Measurements from ENCODE around the gene UBE2O. TPM values are rescaled to one million over a fixed set of nuclear protein-coding genes. Genes with fewer than 3 reads are reported as not detected.

Gene UBE2O
- total RNA-seq, 3 donors from 2014 or later: 16.2 to 25.0 (median 19.0) TPM

DNA sequence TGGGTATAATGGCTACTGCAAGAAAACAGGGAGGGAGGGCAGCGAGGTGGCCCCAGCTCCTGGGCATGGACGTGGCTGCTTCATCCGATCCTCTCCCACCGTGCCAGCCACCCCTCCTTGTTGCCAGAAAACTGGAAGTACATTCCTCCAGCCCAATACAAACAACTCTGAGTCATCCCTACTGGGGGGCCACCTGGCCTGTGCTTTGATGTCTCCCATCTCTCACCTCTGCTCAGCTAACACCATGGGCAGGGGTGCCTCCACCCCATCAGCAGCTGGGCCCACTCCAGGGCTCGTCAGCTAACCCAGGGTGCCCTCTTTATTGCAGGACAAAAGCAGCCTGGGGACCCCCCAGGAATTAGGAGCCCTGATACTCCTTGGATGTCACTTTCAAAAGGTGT, 46.3 kb upstream of the UBE2O start:
- no peak for DNase-seq
- no peaks in the 10 kb centered on the region for H3K9me3 ChIP-seq
- TF ChIP-seq CTCF (IDR thresholded peaks at IDR 0.05): no peak
- intact Hi-C loops (cut with DNase I, micrococcal nuclease): no loop called here
- no peak overlapping the region for H3K4me3 ChIP-seq
- ATAC-seq: no peak
- no peaks in the 10 kb centered on the region for H3K36me3 ChIP-seq (ENCODE audit: low read depth)
- H3K4me1 ChIP-seq (ENCODE audit: low read depth): peaks cover 35% of the 10 kb centered on the region

DNA sequence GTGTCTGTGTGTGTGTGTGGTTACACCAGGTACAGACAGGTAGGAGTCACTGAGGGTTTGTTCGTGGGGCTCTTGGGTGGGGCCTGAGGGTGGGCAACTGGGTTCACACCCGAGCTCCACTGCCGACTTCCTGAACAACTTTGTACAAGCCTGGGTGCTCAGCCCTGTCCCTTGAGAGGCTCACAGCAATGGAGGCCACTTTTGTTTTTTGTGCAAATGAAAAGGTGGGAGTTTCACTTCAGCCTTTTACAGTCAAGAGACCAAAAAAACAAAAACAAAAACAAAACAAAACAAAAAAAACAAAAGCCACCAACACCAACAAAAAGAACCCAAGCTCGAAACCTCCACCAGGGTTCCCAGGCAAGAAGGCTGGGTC, 45.9 kb upstream of the UBE2O start:
- ATAC-seq: no peak
- H3K4me3 ChIP-seq: no peak overlapping the region
- no peak for TF ChIP-seq CTCF (IDR thresholded peaks at IDR 0.05)
- intact Hi-C loops (cut with DNase I, micrococcal nuclease): no loop called here
- no peak for DNase-seq
- H3K4me1 ChIP-seq (ENCODE audit: low read depth): peaks cover 36% of the 10 kb centered on the region
- no peaks in the 10 kb centered on the region for H3K36me3 ChIP-seq (ENCODE audit: low read depth)
- H3K9me3 ChIP-seq: no peaks in the 10 kb centered on the region

DNA sequence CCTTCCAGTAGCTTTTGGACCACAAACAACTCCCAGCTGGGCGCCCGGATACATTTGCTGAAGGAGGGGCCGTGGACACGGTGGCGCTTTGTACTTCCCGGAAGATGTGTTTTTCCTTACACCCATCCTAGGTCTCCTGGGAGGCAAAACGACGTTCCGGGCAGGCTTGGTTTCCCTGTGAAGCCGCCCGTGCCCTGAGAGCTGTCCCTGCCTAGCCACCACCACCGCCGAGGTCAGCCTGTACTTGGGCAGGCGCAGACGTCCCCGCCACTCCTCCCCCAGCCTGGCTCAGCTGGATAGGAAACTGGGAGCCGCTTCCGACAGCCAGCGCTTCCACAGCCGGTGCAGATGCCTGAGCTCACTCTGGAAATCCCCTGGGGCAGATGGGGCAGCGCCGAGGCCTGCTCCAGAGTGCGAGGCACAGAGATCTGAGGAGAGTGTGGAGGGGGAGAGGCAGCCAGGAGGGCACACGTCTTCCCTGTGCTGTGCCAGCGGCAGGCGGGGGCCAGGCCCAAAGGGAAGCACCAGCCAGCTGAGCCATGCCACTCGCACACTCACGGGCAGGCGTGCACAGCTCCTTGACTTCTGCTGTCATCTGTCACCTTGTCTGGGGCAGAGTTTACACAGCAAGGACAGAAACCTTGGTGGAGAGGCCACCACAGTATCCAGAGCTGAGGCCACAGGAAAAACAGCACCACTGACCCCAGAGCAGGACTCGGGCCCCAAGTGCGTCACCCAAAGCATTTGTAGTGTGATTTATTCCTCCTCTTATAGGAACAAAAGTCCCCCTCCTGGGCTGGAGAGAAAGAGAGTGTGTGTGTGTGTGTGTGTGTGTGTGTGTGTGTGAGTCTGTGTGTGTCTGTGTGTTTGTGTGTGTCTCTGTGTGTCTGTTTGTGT, 45.3 kb upstream of the UBE2O start:
- ATAC-seq: peak; percentile 28
- no peaks in the 10 kb centered on the region for H3K9me3 ChIP-seq
- DNase-seq: peak; percentile 59 to 82 (median 74)
- intact Hi-C loops (cut with DNase I, micrococcal nuclease): no loop called here
- TF ChIP-seq CTCF (IDR thresholded peaks at IDR 0.05): no peak
- H3K4me1 ChIP-seq (ENCODE audit: low read depth): peaks cover 43% of the 10 kb centered on the region
- H3K4me3 ChIP-seq: no peak overlapping the region
- H3K36me3 ChIP-seq (ENCODE audit: low read depth): no peaks in the 10 kb centered on the region

GRCh38 chr17:76497699-76497978, 44.7 kb upstream of the UBE2O start:
- Histone ChIP-seq H3K4me1 (ENCODE audit: low read depth) (peaks cover 48% of the 10 kb centered on the region), H3K9me3 (no peaks in the 10 kb centered on the region), H3K36me3 (ENCODE audit: low read depth) (no peaks in the 10 kb centered on the region), H3K4me3 (no peak overlapping the region)
- no peak for ATAC-seq
- no peak for TF ChIP-seq CTCF (IDR thresholded peaks at IDR 0.05)
- no peak for DNase-seq
- intact Hi-C loops (cut with DNase I, micrococcal nuclease): no loop called here

DNA sequence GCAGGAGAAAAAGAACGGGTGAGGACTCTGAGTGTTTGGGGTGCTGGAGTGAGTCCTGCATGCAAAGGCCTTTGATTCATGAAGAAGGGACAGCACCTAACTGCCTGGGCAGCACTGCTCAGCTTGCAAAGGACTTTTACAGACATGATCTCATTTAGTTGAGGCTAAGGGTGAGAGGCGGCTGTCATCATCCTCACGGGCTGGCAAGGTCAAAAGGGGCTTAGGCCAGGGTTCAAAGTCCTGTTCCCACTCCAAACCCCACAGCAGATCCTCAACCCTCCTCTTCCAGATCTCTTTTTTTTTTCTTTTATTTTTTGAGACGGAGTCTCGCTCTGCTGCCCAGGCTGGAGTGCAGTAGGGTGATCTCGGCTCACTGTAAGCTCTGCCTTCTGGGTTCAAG, 43.5 kb upstream of the UBE2O start:
- Histone ChIP-seq H3K4me1 (ENCODE audit: low read depth) (peaks cover 54% of the 10 kb centered on the region), H3K4me3 (no peak overlapping the region), H3K9me3 (no peaks in the 10 kb centered on the region), H3K36me3 (ENCODE audit: low read depth) (no peaks in the 10 kb centered on the region)
- DNase-seq (no peak), ATAC-seq (no peak)
- intact Hi-C loops (cut with DNase I, micrococcal nuclease): no loop called here
- TF ChIP-seq CTCF (IDR thresholded peaks at IDR 0.05): no peak
